ENCODE results near the gene MPPED1.

DNA sequence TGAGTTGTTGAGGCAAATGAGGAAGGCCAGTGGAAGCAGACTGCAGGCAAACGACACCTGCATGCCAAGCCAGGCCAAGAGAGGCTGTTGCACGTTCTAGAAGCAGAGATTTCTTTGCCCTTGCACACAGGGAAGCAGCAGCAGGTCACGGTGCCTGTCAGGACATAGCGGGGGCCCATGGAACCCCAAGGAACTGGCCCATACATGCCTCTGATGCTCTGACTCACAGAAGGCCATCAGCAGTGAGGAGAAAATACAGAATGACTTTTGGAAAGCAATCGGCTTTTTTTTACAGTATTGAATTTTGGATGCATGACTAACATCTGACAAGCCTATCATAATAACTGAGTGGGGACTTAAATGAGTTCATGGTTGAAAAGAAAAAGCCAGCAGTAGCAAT is 123.9 kb downstream of the MPPED1 start:
- TF ChIP-seq CTCF (conservative IDR thresholded peaks at IDR 0.05; ENCODE audit: low read length) (no peak), EZH2phosphoT487 (IDR thresholded peaks at IDR 0.05; ENCODE audit: borderline replicate concordance) (no peak)

Measured in Loucy (cell line).